Liver (tissue), 9 donors: ENCODE results near the gene TMEM63A. TPM values are rescaled to one million over a fixed set of nuclear protein-coding genes. Genes with fewer than 3 reads are reported as not detected.

Experiments used
- DNase-seq: peaks from one replicate; pipeline ENCODE4 v3.0.0-alpha.2; 2017; ENCODE audit warnings: low spot score
- H3K27ac ChIP-seq, 2 donors: one replicate each; pipeline ENCODE4 v1.7.0; 2013; ENCODE audit warnings: inconsistent platforms in 2 of 2, low read length in 2 of 2, control low read depth in 1 of 2, low read depth in 1 of 2, mild to moderate bottlenecking in 1 of 2
- H3K27me3 ChIP-seq, 4 donors: one replicate each; pipeline versions ENCODE4 v1.6.1 to v1.7.0; 2013; ENCODE audit warnings: low read length in 3 of 4, inconsistent platforms in 1 of 4, mild to moderate bottlenecking in 1 of 4, moderate library complexity in 1 of 4; ENCODE audit not compliant: control insufficient read depth in 4 of 4, insufficient read depth in 4 of 4
- H3K36me3 ChIP-seq, 4 donors: one replicate each; pipeline versions ENCODE4 v1.6.1 to v1.7.0; 2013; ENCODE audit warnings: low read length in 3 of 4, mild to moderate bottlenecking in 3 of 4, low read depth in 1 of 4, moderate library complexity in 1 of 4; ENCODE audit not compliant: control insufficient read depth in 4 of 4, insufficient read depth in 3 of 4
- H3K4me1 ChIP-seq, 4 donors: one replicate each; pipeline versions ENCODE4 v1.6.1 to v1.7.0; 2013; ENCODE audit warnings: low read length in 3 of 4, mild to moderate bottlenecking in 3 of 4, moderate library complexity in 1 of 4; ENCODE audit not compliant: control insufficient read depth in 4 of 4, insufficient read depth in 4 of 4
- H3K4me3 ChIP-seq, 3 donors: one replicate each; pipeline versions ENCODE4 v1.6.1 to v1.7.0; 2013; ENCODE audit warnings: low read length in 3 of 3, control low read depth in 1 of 3, low read depth in 1 of 3, mild to moderate bottlenecking in 1 of 3
- H3K9ac ChIP-seq, 2 donors: one replicate each; pipeline ENCODE4 v1.7.0; 2013; ENCODE audit warnings: low read length in 2 of 2, mild to moderate bottlenecking in 2 of 2, moderate library complexity in 2 of 2, control low read depth in 1 of 2, low read depth in 1 of 2
- H3K9me3 ChIP-seq, 4 donors: one replicate each; pipeline versions ENCODE4 v1.6.1 to v1.7.0; 2013; ENCODE audit warnings: low read length in 3 of 4; ENCODE audit not compliant: control insufficient read depth in 4 of 4
- EGR1 ChIP-seq, 2 donors: IDR thresholded peaks; 2 replicates each; pipeline ENCODE4 v1.6.1; 2016 to 2018; ENCODE audit warnings: antibody characterized with exemption in 2 of 2, low read depth in 2 of 2
- FOXA2 ChIP-seq: IDR thresholded peaks from 2 replicates; pipeline ENCODE4 v1.6.1; 2016; ENCODE audit warnings: antibody characterized with exemption
- GABPA ChIP-seq, 2 donors: IDR thresholded peaks in 1 of 2; conservative IDR thresholded peaks in 1 of 2; 2 replicates each; pipeline ENCODE4 v1.6.1; 2016; ENCODE audit warnings: antibody characterized with exemption in 2 of 2, mild to moderate bottlenecking in 1 of 2, moderate library complexity in 1 of 2
- HNF4A ChIP-seq, 2 donors: conservative IDR thresholded peaks; 2 replicates each; pipeline ENCODE4 v1.6.1; 2016; ENCODE audit warnings: antibody characterized with exemption in 2 of 2, mild to moderate bottlenecking in 2 of 2
- HNF4G ChIP-seq: IDR thresholded peaks from 2 replicates; pipeline ENCODE4 v1.6.1; 2016; ENCODE audit warnings: antibody characterized with exemption
- JUND ChIP-seq, 2 donors: IDR thresholded peaks; 2 replicates each; pipeline ENCODE4 v1.6.1; 2016; ENCODE audit warnings: antibody characterized with exemption in 2 of 2
- MAX ChIP-seq: IDR thresholded peaks from 2 replicates; pipeline ENCODE4 v1.6.1; 2016; ENCODE audit warnings: antibody characterized with exemption
- NR2F2 ChIP-seq: IDR thresholded peaks from 2 replicates; pipeline ENCODE4 v1.6.1; 2016; ENCODE audit warnings: antibody characterized with exemption
- RXRA ChIP-seq, 2 donors: IDR thresholded peaks; 2 replicates each; pipeline ENCODE4 v1.6.1; 2017 to 2018; ENCODE audit warnings: antibody characterized with exemption in 2 of 2, mild to moderate bottlenecking in 1 of 2
- SP1 ChIP-seq: IDR thresholded peaks from 2 replicates; pipeline ENCODE4 v1.6.1; 2018; ENCODE audit warnings: antibody characterized with exemption, mild to moderate bottlenecking
- YY1 ChIP-seq: IDR thresholded peaks from 2 replicates; pipeline ENCODE4 v1.6.1; 2016; ENCODE audit warnings: antibody characterized with exemption, mild to moderate bottlenecking
- ZBTB33 ChIP-seq: IDR thresholded peaks from 2 replicates; pipeline ENCODE4 v1.6.1; 2016; ENCODE audit warnings: antibody characterized with exemption
- WGBS: extraction: QIAGEN DNeasy Blood & Tissue Kit; methylation state at CpG from one replicate; pipeline ENCODE4 v1.1.7; 2013; 5-methylcytosine and 5-hydroxymethylcytosine counted together
- polyA plus RNA-seq, 2 donors: library from polyadenylated mRNA; stranded (reverse) in 1 of 2; unstranded in 1 of 2; fragments of 200-250 nt in 1 of 2; fragments of >200 nt in 1 of 2; fragmentation: Nextera tagmentation in 1 of 2; extraction: Ambion mirVana in 1 of 2; gene quantifications; one replicate each; pipeline versions ENCODE4 v1.2.1 to v1.2.3, GENCODE V29; 2013 to 2015
- total RNA-seq, 2 donors: library from RNA; depleted of rRNA; stranded (reverse); fragments of >200 nt; gene quantifications; one replicate each; pipeline ENCODE4 v1.2.3, GENCODE V29; 2014
- TF ChIP-seq, protein P1 (sequence below): fragments of 150-350 bp; IDR thresholded peaks from 2 replicates; pipeline ENCODE4 v1.5.1; 2017; ENCODE audit warnings: improper control_type of control experiment, low read depth, low read length; ENCODE audit not compliant: missing input control
- TF ChIP-seq, protein P2 (sequence below): IDR thresholded peaks from 2 replicates; pipeline ENCODE4 v1.6.1; 2016; ENCODE audit warnings: antibody characterized with exemption
- donor health status: healthy.
- donor health status: healthy.
- donor health status: healthy.
- donor health status: healthy.
- donor health status: healthy.

Gene TMEM63A
- total and polyA plus RNA-seq, 4 donors, result 9.6 to 54.0 (median 11.6) TPM

DNA sequence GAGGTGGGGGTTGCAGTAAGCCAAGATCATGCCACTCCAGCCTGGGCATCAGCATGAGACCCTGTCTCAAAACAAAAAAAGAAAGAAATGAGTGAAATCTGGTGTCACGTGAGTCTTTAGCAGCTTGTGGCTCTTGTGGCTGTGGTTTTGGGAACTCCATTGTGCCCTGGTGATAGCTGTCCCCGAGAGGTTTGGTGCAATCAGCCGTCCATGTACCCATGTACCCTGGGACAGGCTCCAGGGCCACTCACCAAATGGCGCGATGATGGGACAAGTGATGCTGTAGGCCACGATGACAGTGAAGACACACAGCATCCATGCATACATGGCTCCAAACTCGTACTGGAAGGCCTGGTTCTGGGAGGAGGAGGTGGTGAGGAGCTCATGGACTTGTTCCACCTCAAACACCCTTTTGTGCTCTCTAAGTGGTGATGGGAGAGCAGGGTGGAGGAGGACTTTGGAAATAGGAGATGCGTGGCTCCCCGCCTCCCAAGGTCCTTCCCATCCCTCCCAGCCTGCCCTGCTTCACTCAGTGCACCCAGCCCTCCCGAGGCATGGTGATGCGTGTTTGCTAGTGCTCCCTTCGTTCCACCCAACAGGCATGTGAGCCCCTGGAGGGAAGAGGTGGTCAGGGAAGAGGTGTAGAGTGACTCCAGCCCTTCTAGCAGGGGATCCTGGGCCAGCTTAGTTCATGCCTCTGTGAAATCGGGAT, 29.6 kb downstream of the TMEM63A start:
- no peaks in the 10 kb centered on the region for H3K27me3 ChIP-seq
- H3K9ac ChIP-seq, result no peak overlapping the region
- peaks cover 4 to 46% (median 33%) of the 10 kb centered on the region in 4 donors for H3K36me3 ChIP-seq
- TF ChIP-seq HNF4A (conservative IDR thresholded peaks at IDR 0.05), result no peak
- TF ChIP-seq, protein P1, sequence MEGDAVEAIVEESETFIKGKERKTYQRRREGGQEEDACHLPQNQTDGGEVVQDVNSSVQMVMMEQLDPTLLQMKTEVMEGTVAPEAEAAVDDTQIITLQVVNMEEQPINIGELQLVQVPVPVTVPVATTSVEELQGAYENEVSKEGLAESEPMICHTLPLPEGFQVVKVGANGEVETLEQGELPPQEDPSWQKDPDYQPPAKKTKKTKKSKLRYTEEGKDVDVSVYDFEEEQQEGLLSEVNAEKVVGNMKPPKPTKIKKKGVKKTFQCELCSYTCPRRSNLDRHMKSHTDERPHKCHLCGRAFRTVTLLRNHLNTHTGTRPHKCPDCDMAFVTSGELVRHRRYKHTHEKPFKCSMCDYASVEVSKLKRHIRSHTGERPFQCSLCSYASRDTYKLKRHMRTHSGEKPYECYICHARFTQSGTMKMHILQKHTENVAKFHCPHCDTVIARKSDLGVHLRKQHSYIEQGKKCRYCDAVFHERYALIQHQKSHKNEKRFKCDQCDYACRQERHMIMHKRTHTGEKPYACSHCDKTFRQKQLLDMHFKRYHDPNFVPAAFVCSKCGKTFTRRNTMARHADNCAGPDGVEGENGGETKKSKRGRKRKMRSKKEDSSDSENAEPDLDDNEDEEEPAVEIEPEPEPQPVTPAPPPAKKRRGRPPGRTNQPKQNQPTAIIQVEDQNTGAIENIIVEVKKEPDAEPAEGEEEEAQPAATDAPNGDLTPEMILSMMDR, result no peak
- no peak for TF ChIP-seq GABPA (IDR thresholded peaks at IDR 0.05 in 1 of 2, conservative IDR thresholded peaks at IDR 0.05 in 1 of 2)
- TF ChIP-seq JUND (IDR thresholded peaks at IDR 0.05), result no peak
- TF ChIP-seq ZBTB33, result no peak
- no peak for TF ChIP-seq FOXA2
- TF ChIP-seq EGR1 (IDR thresholded peaks at IDR 0.05; ENCODE audit: low read depth in 2 of 2), result no peak
- TF ChIP-seq MAX, result no peak
- no peak for TF ChIP-seq HNF4G
- no peak for TF ChIP-seq NR2F2
- no peak for TF ChIP-seq YY1
- TF ChIP-seq, protein P2, sequence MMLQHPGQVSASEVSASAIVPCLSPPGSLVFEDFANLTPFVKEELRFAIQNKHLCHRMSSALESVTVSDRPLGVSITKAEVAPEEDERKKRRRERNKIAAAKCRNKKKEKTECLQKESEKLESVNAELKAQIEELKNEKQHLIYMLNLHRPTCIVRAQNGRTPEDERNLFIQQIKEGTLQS, result no peak
- no peak for TF ChIP-seq RXRA (IDR thresholded peaks at IDR 0.05)
- peaks cover 0 to 6% (median 1%) of the 10 kb centered on the region in 4 donors for H3K4me1 ChIP-seq
- no peak overlapping the region for H3K27ac ChIP-seq
- 93% methylated on average over 13 of the region's 13 CpGs for WGBS
- no peaks in the 10 kb centered on the region for H3K9me3 ChIP-seq
- DNase-seq, result no peak
- H3K4me3 ChIP-seq, result no peak overlapping the region

- no peak for DNase-seq
- TF ChIP-seq HNF4A (conservative IDR thresholded peaks at IDR 0.05) (peak; percentile 51 to 75), GABPA (IDR thresholded peaks at IDR 0.05 in 1 of 2, conservative IDR thresholded peaks at IDR 0.05 in 1 of 2) (no peak), RXRA (IDR thresholded peaks at IDR 0.05) (peak in 1 of 2 donors; percentile 5), SP1 (peak; percentile 17), MAX (peak; percentile 55), EGR1 (IDR thresholded peaks at IDR 0.05; ENCODE audit: low read depth in 2 of 2) (no peak)
- H3K36me3 ChIP-seq, result peaks cover 4 to 46% (median 33%) of the 10 kb centered on the region in 4 donors
These were observed 30.4 kb downstream of the TMEM63A start for GRCh38 chr1:225851805-225852204.

More at GRCh38 chr1:225851805-225852204, 30.4 kb downstream of the TMEM63A start:
- no peaks in the 10 kb centered on the region for H3K27me3 ChIP-seq
- no peak overlapping the region for H3K9ac ChIP-seq
- no peak overlapping the region for H3K4me3 ChIP-seq
- peaks cover 0 to 6% (median 1%) of the 10 kb centered on the region in 4 donors for H3K4me1 ChIP-seq
- no peak overlapping the region for H3K27ac ChIP-seq
- WGBS, result 31% methylated on average over 4 of the region's 4 CpGs
- no peaks in the 10 kb centered on the region for H3K9me3 ChIP-seq
